Smooth muscle cell (in vitro differentiated cells): ENCODE results near the gene DOCK1. TPM values are rescaled to one million over a fixed set of nuclear protein-coding genes. Genes with fewer than 3 reads are reported as not detected.
"Not testable (repeated sequence)": the region's sequence is repeated elsewhere in the genome, so short reads cannot be mapped to it uniquely, and the experiment has no call there.

Experiments used
- DNase-seq: peaks from one replicate; lab custom pipeline; 2025; ENCODE audit not compliant: unreplicated experiment; lab: John Stamatoyannopoulos, UW
- H2AFZ ChIP-seq: fragments of 200-600 bp; sonication (generic); 2 replicates; pipeline ENCODE4 v1.6.0; 2016; ENCODE audit warnings: antibody characterized with exemption, low read depth, mild to moderate bottlenecking
- H3F3A ChIP-seq: fragments of 200-600 bp; sonication (generic); 2 replicates; pipeline ENCODE4 v1.6.0; 2017; ENCODE audit warnings: antibody characterized with exemption, low read depth
- H3K27ac ChIP-seq: fragments of 200-600 bp; sonication (generic); 2 replicates; pipeline ENCODE4 v1.5.1; 2016; ENCODE audit warnings: low read depth, mild to moderate bottlenecking
- H3K27me3 ChIP-seq: fragments of 200-600 bp; sonication (generic); 2 replicates; pipeline ENCODE4 v1.6.1; 2016; ENCODE audit warnings: low read depth, mild to moderate bottlenecking
- H3K36me3 ChIP-seq: fragments of 200-600 bp; sonication (generic); 2 replicates; pipeline ENCODE4 v1.5.1; 2016; ENCODE audit warnings: low read depth
- H3K4me1 ChIP-seq: fragments of 200-600 bp; sonication (generic); 2 replicates; pipeline ENCODE4 v1.5.1; 2016; ENCODE audit warnings: low read depth
- H3K4me2 ChIP-seq: fragments of 200-600 bp; sonication (generic); 2 replicates; pipeline ENCODE4 v1.6.0; 2016; ENCODE audit warnings: mild to moderate bottlenecking
- H3K4me3 ChIP-seq: fragments of 200-600 bp; sonication (generic); 2 replicates; pipeline ENCODE4 v1.5.1; 2016; ENCODE audit warnings: mild to moderate bottlenecking
- H3K79me2 ChIP-seq: fragments of 200-600 bp; sonication (generic); 2 replicates; pipeline ENCODE4 v1.6.0; 2016; ENCODE audit warnings: low read depth, mild to moderate bottlenecking
- H3K9ac ChIP-seq: fragments of 200-600 bp; sonication (generic); 2 replicates; pipeline ENCODE4 v1.6.0; 2016; ENCODE audit warnings: low read depth
- H3K9me3 ChIP-seq: fragments of 200-600 bp; sonication (generic); replicated peaks from 2 replicates; pipeline ENCODE4 v1.5.1; 2016; ENCODE audit warnings: low read depth
- H4K20me1 ChIP-seq: fragments of 200-600 bp; sonication (generic); 2 replicates; pipeline ENCODE4 v1.6.0; 2016; ENCODE audit warnings: low read depth
- CTCF ChIP-seq: fragments of 200-600 bp; sonication (generic); IDR thresholded peaks from 2 replicates; pipeline ENCODE4 v1.5.1; 2017; ENCODE audit warnings: borderline replicate concordance, mild to moderate bottlenecking, antibody characterized with exemption; ENCODE audit not compliant: insufficient read depth, poor library complexity, severe bottlenecking
- WGBS: methylation state at CpG from one replicate; pipeline ENCODE4 v1.1.7; 2016; ENCODE audit warnings: low lambda C conversion rate; 5-methylcytosine and 5-hydroxymethylcytosine counted together
- polyA plus RNA-seq: library from polyadenylated mRNA; unstranded; fragments of >200 nt; fragmentation: Nextera tagmentation; extraction: Ambion mirVana; gene quantifications from 2 replicates; pipeline ENCODE4 v1.2.1, GENCODE V29; 2016
- total RNA-seq: library from RNA; depleted of rRNA; stranded (reverse); fragments of >200 nt; gene quantifications from 2 replicates; pipeline ENCODE4 v1.2.3, GENCODE V29; 2014

The DOCK1 gene
- total and polyA plus RNA-seq, 2 experiments from 2014 or later, result 18.4 to 37.1 TPM

- TF ChIP-seq CTCF, result no peak
- no peak overlapping the region for H3K4me3 ChIP-seq
- H3K9me3 ChIP-seq, result no peaks in the 10 kb centered on the region
- no peak overlapping the region for H3K9ac ChIP-seq
- peaks cover 88% of the 10 kb centered on the region for H3K79me2 ChIP-seq
- H3K4me2 ChIP-seq, result no peak overlapping the region
- peaks cover 94% of the 10 kb centered on the region for H4K20me1 ChIP-seq
- 96% methylated on average over 6 of the region's 6 CpGs for WGBS
- no peaks in the 10 kb centered on the region for H3K27me3 ChIP-seq
- H3F3A ChIP-seq, result no peaks in the 10 kb centered on the region
- H2AFZ ChIP-seq, result no peak overlapping the region
- DNase-seq, result no peak
- H3K27ac ChIP-seq, result no peak overlapping the region
- H3K4me1 ChIP-seq, result no peaks in the 10 kb centered on the region
- no peaks in the 10 kb centered on the region for H3K36me3 ChIP-seq
Observed at GRCh38 chr10:126910798-126911197, 5.6 kb downstream of the DOCK1 start.

- no peak overlapping the region for H3K4me3 ChIP-seq
- no peaks in the 10 kb centered on the region for H3K36me3 ChIP-seq
- no peaks in the 10 kb centered on the region for H3K27me3 ChIP-seq
- peaks cover 88% of the 10 kb centered on the region for H3K79me2 ChIP-seq
- no peak overlapping the region for H3K27ac ChIP-seq
- H2AFZ ChIP-seq, result no peak overlapping the region
- 97% methylated on average over 11 of the region's 11 CpGs for WGBS
- no peaks in the 10 kb centered on the region for H3F3A ChIP-seq
- H3K4me2 ChIP-seq, result no peak overlapping the region
- TF ChIP-seq CTCF, result no peak
- peaks cover 99% of the 10 kb centered on the region for H4K20me1 ChIP-seq
- no peaks in the 10 kb centered on the region for H3K4me1 ChIP-seq
- no peaks in the 10 kb centered on the region for H3K9me3 ChIP-seq
- DNase-seq, result no peak
- no peak overlapping the region for H3K9ac ChIP-seq
Observed at GRCh38 chr10:126911301-126911700, 6.1 kb downstream of the DOCK1 start.

- Histone ChIP-seq H3K9me3 (no peaks in the 10 kb centered on the region), H3K79me2 (peaks cover 97% of the 10 kb centered on the region), H3F3A (no peaks in the 10 kb centered on the region), H3K4me1 (no peaks in the 10 kb centered on the region), H3K4me3 (no peak overlapping the region), H4K20me1 (peaks cover 100% of the 10 kb centered on the region), H3K4me2 (no peak overlapping the region), H2AFZ (no peak overlapping the region), H3K27me3 (no peaks in the 10 kb centered on the region), H3K27ac (no peak overlapping the region), H3K36me3 (no peaks in the 10 kb centered on the region), H3K9ac (no peak overlapping the region)
- WGBS, result 98% methylated on average over 11 of the region's 11 CpGs
- no peak for DNase-seq
- no peak for TF ChIP-seq CTCF
Observed at GRCh38 chr10:126913316-126913715, 8.1 kb downstream of the DOCK1 start.

GRCh38 chr10:126914561-126914960 is 9.3 kb downstream of the DOCK1 start:
- H3K9ac ChIP-seq, result no peak overlapping the region
- no peak for TF ChIP-seq CTCF
- WGBS, result 100% methylated on average over 1 of the region's 1 CpG

GRCh38 chr10:126916952-126917351 is 11.7 kb downstream of the DOCK1 start:
- not testable (repeated sequence) for H2AFZ ChIP-seq, H3K9me3 ChIP-seq, H3K36me3 ChIP-seq, H3K4me3 ChIP-seq, DNase-seq, H3K4me1 ChIP-seq, H3K27ac ChIP-seq, H3K4me2 ChIP-seq, H3F3A ChIP-seq, H3K9ac ChIP-seq, H3K27me3 ChIP-seq
- Histone ChIP-seq H4K20me1 (peaks cover 99% of the 10 kb centered on the region), H3K79me2 (peaks cover 91% of the 10 kb centered on the region)
- 97% methylated on average over 12 of the region's 12 CpGs for WGBS

More at GRCh38 chr10:126914561-126914960, 9.3 kb downstream of the DOCK1 start:
- H3K27me3 ChIP-seq, result no peaks in the 10 kb centered on the region
- H2AFZ ChIP-seq, result no peak overlapping the region
- H3K27ac ChIP-seq, result no peak overlapping the region
- H3K36me3 ChIP-seq, result no peaks in the 10 kb centered on the region
- H3K9me3 ChIP-seq, result no peaks in the 10 kb centered on the region
- DNase-seq, result no peak
- H3K4me2 ChIP-seq, result no peak overlapping the region
- H4K20me1 ChIP-seq, result peaks cover 100% of the 10 kb centered on the region
- no peaks in the 10 kb centered on the region for H3F3A ChIP-seq
- H3K79me2 ChIP-seq, result peaks cover 97% of the 10 kb centered on the region
- no peak overlapping the region for H3K4me3 ChIP-seq
- H3K4me1 ChIP-seq, result no peaks in the 10 kb centered on the region
